Measurements from ENCODE around the gene ADAMTS6. TPM values are rescaled to one million over a fixed set of nuclear protein-coding genes. Genes with fewer than 3 reads are reported as not detected.

The ADAMTS6 gene
- total and polyA plus RNA-seq, 2 donors (not counting 1 experiment from before 2014, with no cell fraction given): 3.6 to 12.3 TPM

GRCh38 chr5:65102371-65102975, 379.2 kb downstream of the ADAMTS6 start:
- Histone ChIP-seq H3K4me1 (ENCODE audit: control insufficient read depth in 2 of 2, insufficient read depth in 2 of 2, low read length in 2 of 2) (peaks cover 23% of the 10 kb centered on the region in 2 donors), H3K4me2 (replicated peaks; ENCODE audit: low read depth, low read length, poor library complexity, severe bottlenecking) (peak overlapping the region; percentile 78), H3K27me3 (replicated peaks in 1 of 4; ENCODE audit: control extremely low read depth in 1 of 4, control insufficient read depth in 3 of 4, insufficient read depth in 4 of 4, low read length in 3 of 4) (no peaks in the 10 kb centered on the region), H3K9ac (ENCODE audit: low read length) (peak overlapping the region; percentile 94), H3K4me3 (ENCODE audit: control extremely low read depth in 1 of 5, extremely low read depth in 1 of 5, insufficient read depth in 1 of 5, low read depth in 2 of 5, low read length in 4 of 5) (peak overlapping the region in 4 of 5 experiments; percentile 63 to 76 (median 68)), H3K79me2 (ENCODE audit: control insufficient read depth, insufficient read depth, low read length) (no peaks in the 10 kb centered on the region), H2AFZ (ENCODE audit: insufficient read depth, low read depth, low read length, poor library complexity, severe bottlenecking) (peak overlapping the region; percentile 95), H3K36me3 (replicated peaks in 1 of 2; ENCODE audit: control extremely low read depth in 1 of 2, control insufficient read depth in 1 of 2, extremely low read depth in 1 of 2, insufficient read depth in 2 of 2, low read length in 1 of 2) (no peaks in the 10 kb centered on the region), H3K9me3 (ENCODE audit: control extremely low read depth in 1 of 3, control insufficient read depth in 2 of 3, insufficient read depth in 1 of 3, low read length in 2 of 3) (no peaks in the 10 kb centered on the region), H4K20me1 (ENCODE audit: control insufficient read depth, insufficient read depth, low read length, poor library complexity, severe bottlenecking) (no peaks in the 10 kb centered on the region), H3K27ac (ENCODE audit: low read length in 2 of 2) (peak overlapping the region; percentile 84 to 91)
- Mint-ChIP-seq H3K27me3 (no peaks in the 10 kb centered on the region), H3K4me1 (peaks cover 23% of the 10 kb centered on the region), H3K4me3 (peak overlapping the region; percentile 89), H3K9me3 (ENCODE audit: insufficient read depth) (no peaks in the 10 kb centered on the region), H3K27ac (peak overlapping the region; percentile 93)
- WGBS (ENCODE audit: insufficient coverage): 40% methylated on average over 11 of the region's 17 CpGs
- ChIA-PET CTCF (interaction anchor here (0.6 to 6.2 kb wide), 5 partner anchors 13 to 381 kb away, joined by 3 to 36 read pairs (median 6); partner anchors contain the start of gene ADAMTS6), POLR2A (interaction anchor here (1.1 to 1.6 kb wide), 2 partner anchors 42 to 67 kb away, joined by 3 to 7 read pairs; no protein-coding TSS in a partner anchor)
- no peak for DNase-seq
- intact Hi-C loops (cut with micrococcal nuclease): loop anchor here (5.0 kb wide), 3 partner anchors 40 to 460 kb away; partner anchors contain the start of genes CENPK and PPWD1
- ATAC-seq (ENCODE audit: low read depth): peak; percentile 7
- TF ChIP-seq CTCF (IDR thresholded peaks at IDR 0.05) (no peak), EZH2 (IDR thresholded peaks at IDR 0.05; ENCODE audit: borderline replicate concordance, insufficient read depth, low read depth, low read length, poor library complexity, severe bottlenecking) (no peak)

GRCh38 chr5:65101632-65102100, 380.1 kb downstream of the ADAMTS6 start:
- peaks cover 23% of the 10 kb centered on the region for H3K4me1 Mint-ChIP-seq
- intact Hi-C loops (cut with micrococcal nuclease): loop anchor here (5.0 kb wide), 3 partner anchors 39 to 461 kb away; partner anchors contain the start of genes CENPK and PPWD1
- no peaks in the 10 kb centered on the region for H3K27me3 Mint-ChIP-seq
- H3K9me3 Mint-ChIP-seq (ENCODE audit: insufficient read depth): no peaks in the 10 kb centered on the region
- ATAC-seq (ENCODE audit: low read depth) (no peak), DNase-seq (no peak)
- ChIA-PET POLR2A (no interaction called here), CTCF (interaction anchor here (6.2 kb wide), 1 partner anchor 381 kb away, joined by 36 read pairs; the partner anchor contains the start of gene ADAMTS6)
- Histone ChIP-seq H3K4me2 (replicated peaks; ENCODE audit: low read depth, low read length, poor library complexity, severe bottlenecking) (no peak overlapping the region), H3K27ac (ENCODE audit: low read length in 2 of 2) (no peak overlapping the region), H3K9ac (ENCODE audit: low read length) (no peak overlapping the region), H3K36me3 (replicated peaks in 1 of 2; ENCODE audit: control extremely low read depth in 1 of 2, control insufficient read depth in 1 of 2, extremely low read depth in 1 of 2, insufficient read depth in 2 of 2, low read length in 1 of 2) (no peaks in the 10 kb centered on the region), H3K27me3 (replicated peaks in 1 of 4; ENCODE audit: control extremely low read depth in 1 of 4, control insufficient read depth in 3 of 4, insufficient read depth in 4 of 4, low read length in 3 of 4) (no peaks in the 10 kb centered on the region), H3K4me3 (ENCODE audit: control extremely low read depth in 1 of 5, extremely low read depth in 1 of 5, insufficient read depth in 1 of 5, low read depth in 2 of 5, low read length in 4 of 5) (no peak overlapping the region), H3K9me3 (ENCODE audit: control extremely low read depth in 1 of 3, control insufficient read depth in 2 of 3, insufficient read depth in 1 of 3, low read length in 2 of 3) (no peaks in the 10 kb centered on the region), H3K79me2 (ENCODE audit: control insufficient read depth, insufficient read depth, low read length) (no peaks in the 10 kb centered on the region), H3K4me1 (ENCODE audit: control insufficient read depth in 2 of 2, insufficient read depth in 2 of 2, low read length in 2 of 2) (peaks cover 23% of the 10 kb centered on the region in 2 donors), H4K20me1 (ENCODE audit: control insufficient read depth, insufficient read depth, low read length, poor library complexity, severe bottlenecking) (no peaks in the 10 kb centered on the region), H2AFZ (ENCODE audit: insufficient read depth, low read depth, low read length, poor library complexity, severe bottlenecking) (peak overlapping the region; percentile 95)
- peak overlapping the region; percentile 93 for H3K27ac Mint-ChIP-seq
- WGBS (ENCODE audit: insufficient coverage): 100% methylated on average over 1 of the region's 8 CpGs
- peak overlapping the region; percentile 89 for H3K4me3 Mint-ChIP-seq
- TF ChIP-seq CTCF (IDR thresholded peaks at IDR 0.05): no peak
